GM12892 (cell line): ENCODE data around the gene ATP2B2.

Experiments used
- POLR2A ChIP-seq: IDR thresholded peaks from 2 replicates; pipeline ENCODE4 v1.6.1; 2011; ENCODE audit warnings: low read depth, low read length, control low read depth
- TAF1 ChIP-seq: IDR thresholded peaks from 2 replicates; pipeline ENCODE4 v1.6.1; 2011; ENCODE audit warnings: low read depth, mild to moderate bottlenecking, control low read depth, low read length, borderline replicate concordance

GRCh38 chr3:10392906-10393461, 112.4 kb downstream of the ATP2B2 start:
- TF ChIP-seq TAF1, result no peak
- no peak for TF ChIP-seq POLR2A
